GM23248 (cell line): ENCODE results near the gene MED12L.

ENCODE experiments used
- EZH2 ChIP-seq: fragments of 200-600 bp; sonication (generic); IDR thresholded peaks from 2 replicates; pipeline ENCODE4 v1.6.1; 2018; ENCODE audit warnings: antibody characterized with exemption, mild to moderate bottlenecking; ENCODE audit not compliant: insufficient read depth, poor library complexity, severe bottlenecking
- EZH2phosphoT487 ChIP-seq: fragments of 200-600 bp; sonication (generic); IDR thresholded peaks from 2 replicates; pipeline ENCODE4 v1.6.1; 2018; ENCODE audit warnings: antibody characterized with exemption, moderate library complexity, mild to moderate bottlenecking, low read depth; ENCODE audit not compliant: insufficient read depth

- TF ChIP-seq EZH2 (no peak), EZH2phosphoT487 (no peak)
Measured at GRCh38 chr3:151483488-151483887, 398.0 kb downstream of the MED12L start.
